Pancreas (tissue), 10 donors: ENCODE measurements around the gene SEMA5A. TPM values are rescaled to one million over a fixed set of nuclear protein-coding genes. Genes with fewer than 3 reads are reported as not detected.

ENCODE experiments used
- ATAC-seq, 4 donors: fragments of 200-7000 bp; cut with Tn5 transposase; one replicate each; pipeline versions ENCODE4 v1.8.0 to v1.9.1; 2020; ENCODE audit warnings: mild to moderate bottlenecking in 4 of 4, moderate library complexity in 4 of 4
- DNase-seq, 6 donors: peaks; one replicate each; pipeline ENCODE4 v3.0.0-alpha.2; 2020
- FAIRE-seq: peaks from 2 replicates; lab custom pipeline; 2012; peaks lifted over from hg19 to GRCh38; lab: Jason Lieb, UNC
- H3K27ac ChIP-seq, 4 donors: fragments of 200-600 bp; sonication (generic); 1 replicate in 3 of 4; 2 replicates in 1 of 4; pipeline versions ENCODE4 v1.5.0 to v1.8.0; 2020
- H3K27me3 ChIP-seq, 4 donors: fragments of 200-600 bp; one replicate each; pipeline ENCODE4 v1.8.0; 2021
- H3K36me3 ChIP-seq, 3 donors: fragments of 200-600 bp; sonication (generic) in 1 of 3; one replicate each; pipeline versions ENCODE4 v1.5.0 to v1.8.0; 2020 to 2021
- H3K4me1 ChIP-seq, 3 donors: fragments of 200-600 bp; one replicate each; pipeline ENCODE4 v1.8.0; 2021
- H3K4me3 ChIP-seq, 4 donors: fragments of 200-600 bp; sonication (generic) in 2 of 4; one replicate each; pipeline versions ENCODE4 v1.5.0 to v1.8.0; 2020 to 2021
- H3K9me3 ChIP-seq, 4 donors: fragments of 200-600 bp; one replicate each; pipeline ENCODE4 v1.8.0; 2021
- whole genome bisulfite sequencing, 2 donors: extraction: QIAGEN DNeasy Blood & Tissue Kit; methylation state at CpG; one replicate each; pipeline ENCODE4 v1.1.7; 2013; 5-methylcytosine and 5-hydroxymethylcytosine counted together
- intact Hi-C, 3 donors: fragments of 100-400 bp; cut with DNase I; formaldehyde crosslinking; loops; one replicate each; pipeline versions ENCODE4 v1.11.1 to v1.14.2; 2022
- polyA plus RNA-seq, 2 donors: library from polyadenylated mRNA; stranded (reverse); fragments of 200-250 nt; gene quantifications; one replicate each; pipeline ENCODE4 v1.2.3, GENCODE V29; 2013
- total RNA-seq, 6 donors: library from RNA; stranded (reverse); fragmentation: NEBNext Ultra II Directional in 4 of 6; extraction: Animal tissue kit (Norgen Biotek cat#: 25700) in 4 of 6; gene quantifications; one replicate each; pipeline versions ENCODE4 v1.2.1 to v1.2.4, GENCODE V29; 2021 to 2023
- TF ChIP-seq, protein P1 (sequence below), 4 donors: fragments of 200-600 bp; sonication (generic) in 3 of 4; IDR thresholded peaks; one replicate each; pipeline versions ENCODE4 v1.5.0 to v1.8.0; 2021; ENCODE audit warnings: antibody characterized with exemption in 4 of 4
- donor health status: healthy with polysubstance abuse.
- donor health status: DM: no; HTN: no; CAD: no; lungs with moderate emphysema.
- donor health status: DM: no; HTN: no; CAD: no.
- donor health status: control.
- donor health status: control.
- donor health status: Bipolar disorder and iron deficiency.
- donor health status: DM: yes; HTN: yes; CAD: no.
- donor health status: DM: no; HTN: no; CAD: no.
- donor health status: DM: no; HTN: no; CAD: no.
- donor health status: DM: yes; HTN: yes; CAD: no.

Gene SEMA5A
- total and polyA plus RNA-seq, 8 donors: 0.91 to 14.0 (median 6.4) TPM

DNA sequence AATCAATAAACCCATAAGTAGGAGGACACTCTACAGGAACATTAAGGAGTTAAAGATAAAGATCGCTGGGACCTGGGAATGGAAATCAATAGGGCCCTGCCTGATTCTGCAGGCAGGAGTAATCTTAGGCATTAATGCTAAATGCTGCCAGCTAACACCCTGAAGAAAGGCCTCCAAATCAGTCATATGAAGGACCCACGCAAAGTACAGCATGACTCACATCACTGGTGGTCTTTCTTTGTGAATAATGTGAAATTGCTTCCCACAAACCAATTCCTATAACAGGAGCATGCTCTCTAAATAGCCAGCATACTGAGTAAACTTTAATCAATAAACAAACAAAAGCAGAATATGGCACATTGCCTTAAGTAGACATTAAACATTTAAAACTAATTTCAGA lies 172.3 kb downstream of the SEMA5A start:
- ATAC-seq (peak; percentile 23 to 50 (median 37)), FAIRE-seq (no peak)
- intact Hi-C loops: no loop called here

GRCh38 chr5:9370256-9370655 lies 175.6 kb downstream of the SEMA5A start:
- no peak for DNase-seq
- Histone ChIP-seq H3K9me3 (no peaks in the 10 kb centered on the region), H3K4me3 (no peak overlapping the region), H3K36me3 (no peaks in the 10 kb centered on the region), H3K27ac (no peak overlapping the region), H3K4me1 (peaks cover 9 to 17% (median 10%) of the 10 kb centered on the region in 3 donors), H3K27me3 (no peaks in the 10 kb centered on the region)
- FAIRE-seq: no peak
- WGBS, 2 donors: 70 to 71% methylated on average over 2 of the region's 2 CpGs
- ATAC-seq: no peak
- intact Hi-C loops: no loop called here
- TF ChIP-seq, protein P1, sequence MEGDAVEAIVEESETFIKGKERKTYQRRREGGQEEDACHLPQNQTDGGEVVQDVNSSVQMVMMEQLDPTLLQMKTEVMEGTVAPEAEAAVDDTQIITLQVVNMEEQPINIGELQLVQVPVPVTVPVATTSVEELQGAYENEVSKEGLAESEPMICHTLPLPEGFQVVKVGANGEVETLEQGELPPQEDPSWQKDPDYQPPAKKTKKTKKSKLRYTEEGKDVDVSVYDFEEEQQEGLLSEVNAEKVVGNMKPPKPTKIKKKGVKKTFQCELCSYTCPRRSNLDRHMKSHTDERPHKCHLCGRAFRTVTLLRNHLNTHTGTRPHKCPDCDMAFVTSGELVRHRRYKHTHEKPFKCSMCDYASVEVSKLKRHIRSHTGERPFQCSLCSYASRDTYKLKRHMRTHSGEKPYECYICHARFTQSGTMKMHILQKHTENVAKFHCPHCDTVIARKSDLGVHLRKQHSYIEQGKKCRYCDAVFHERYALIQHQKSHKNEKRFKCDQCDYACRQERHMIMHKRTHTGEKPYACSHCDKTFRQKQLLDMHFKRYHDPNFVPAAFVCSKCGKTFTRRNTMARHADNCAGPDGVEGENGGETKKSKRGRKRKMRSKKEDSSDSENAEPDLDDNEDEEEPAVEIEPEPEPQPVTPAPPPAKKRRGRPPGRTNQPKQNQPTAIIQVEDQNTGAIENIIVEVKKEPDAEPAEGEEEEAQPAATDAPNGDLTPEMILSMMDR (IDR thresholded peaks at IDR 0.05): no peak

More for the DNA sequence above, 172.3 kb downstream of the SEMA5A start:
- DNase-seq: no peak
- TF ChIP-seq, protein P1 (IDR thresholded peaks at IDR 0.05): no peak
- Histone ChIP-seq H3K36me3 (no peaks in the 10 kb centered on the region), H3K27me3 (no peaks in the 10 kb centered on the region), H3K4me3 (no peak overlapping the region), H3K9me3 (no peaks in the 10 kb centered on the region), H3K27ac (peak overlapping the region in 2 of 4 donors; percentile 2 to 48), H3K4me1 (peaks cover 10 to 19% (median 17%) of the 10 kb centered on the region in 3 donors)
- WGBS, 2 donors: 20 to 25% methylated on average over 2 of the region's 2 CpGs

DNA sequence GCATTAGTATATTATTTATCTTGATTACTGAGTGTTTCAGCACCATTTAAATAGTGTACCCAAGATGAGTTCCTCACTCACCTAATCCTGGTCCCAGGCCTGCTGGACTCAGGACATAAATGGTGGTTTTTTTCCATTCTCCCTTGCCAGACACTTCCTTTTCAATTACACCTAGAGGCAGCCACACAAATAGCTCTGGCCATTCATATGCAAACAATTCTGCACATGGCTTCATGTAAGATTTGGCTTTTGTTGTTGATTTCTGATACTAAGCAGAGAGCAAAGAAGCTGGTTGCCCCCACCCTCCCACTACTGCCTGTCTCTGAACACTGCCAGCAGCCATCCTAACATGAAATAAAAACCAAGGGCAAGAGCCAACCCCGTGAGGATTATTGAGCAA lies 180.4 kb downstream of the SEMA5A start:
- peak in 2 of 4 donors; percentile 29 to 49 for ATAC-seq
- 55 to 64% methylated on average over 1 of the region's 1 CpG for WGBS, 2 donors
- TF ChIP-seq, protein P1 (IDR thresholded peaks at IDR 0.05): no peak

DNA sequence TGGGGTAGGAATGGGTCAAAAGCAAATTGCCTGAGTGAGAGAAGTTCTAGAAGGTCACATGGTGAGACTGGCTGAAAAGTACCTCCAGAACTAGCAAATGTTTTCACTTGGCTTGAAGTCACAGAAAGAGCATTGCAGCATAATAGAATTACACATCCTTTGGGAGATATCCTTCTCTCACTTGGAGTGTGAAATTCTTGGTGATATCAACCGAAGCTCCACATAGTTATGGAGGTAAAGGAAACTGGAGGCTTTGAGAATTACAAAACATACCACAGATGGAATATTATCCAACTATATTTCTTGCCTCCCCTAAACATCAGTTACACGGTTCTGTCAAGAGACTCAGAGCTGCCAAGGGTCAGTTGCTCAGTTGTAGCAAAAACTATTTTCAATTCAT lies 182.4 kb downstream of the SEMA5A start:
- FAIRE-seq: no peak
- Histone ChIP-seq H3K36me3 (no peaks in the 10 kb centered on the region), H3K4me1 (no peaks in the 10 kb centered on the region), H3K27me3 (no peaks in the 10 kb centered on the region), H3K27ac (no peak overlapping the region), H3K4me3 (no peak overlapping the region), H3K9me3 (no peaks in the 10 kb centered on the region)
- no peak for DNase-seq
- intact Hi-C loops: loop anchor here in 1 of 3 donors (10.0 kb wide), 1 partner anchor 141 kb away; no protein-coding TSS in a partner anchor
- WGBS, 2 donors: 77 to 85% methylated on average over 2 of the region's 2 CpGs
- peak in 1 of 4 donors; percentile 36 for ATAC-seq
- TF ChIP-seq, protein P1 (IDR thresholded peaks at IDR 0.05): no peak

More for the DNA sequence above, 180.4 kb downstream of the SEMA5A start:
- no peaks in the 10 kb centered on the region for H3K27me3 ChIP-seq
- H3K9me3 ChIP-seq: no peaks in the 10 kb centered on the region
- DNase-seq: no peak
- no peak for FAIRE-seq
- H3K36me3 ChIP-seq: no peaks in the 10 kb centered on the region
- no peaks in the 10 kb centered on the region for H3K4me1 ChIP-seq
- intact Hi-C loops: loop anchor here in 1 of 3 donors (10.0 kb wide), 1 partner anchor 139 kb away; no protein-coding TSS in a partner anchor
- no peak overlapping the region for H3K27ac ChIP-seq
- H3K4me3 ChIP-seq: no peak overlapping the region

- no peaks in the 10 kb centered on the region for H3K4me1 ChIP-seq
- H3K36me3 ChIP-seq: no peaks in the 10 kb centered on the region
- H3K27ac ChIP-seq: no peak overlapping the region
- intact Hi-C loops: loop anchor here in 1 of 3 donors (10.0 kb wide), 1 partner anchor 142 kb away; no protein-coding TSS in a partner anchor
- no peak overlapping the region for H3K4me3 ChIP-seq
- no peaks in the 10 kb centered on the region for H3K9me3 ChIP-seq
- no peak for DNase-seq
- TF ChIP-seq, protein P1 (IDR thresholded peaks at IDR 0.05): no peak
- no peak for FAIRE-seq
- H3K27me3 ChIP-seq: no peaks in the 10 kb centered on the region
- 36 to 38% methylated on average over 2 of the region's 2 CpGs for WGBS, 2 donors
- ATAC-seq: peak in 2 of 4 donors; percentile 41 to 45
Measured at GRCh38 chr5:9363026-9363425, 182.8 kb downstream of the SEMA5A start.
